Epithelial cell of esophagus (primary cell): ENCODE data around the gene SLC9A7.

Source experiments
- DNase-seq: peaks from one replicate; pipeline ENCODE4 v3.0.0; 2010; ENCODE audit warnings: low read depth
- H3K4me3 ChIP-seq: 2 replicates; pipeline ENCODE4 v1.5.1; 2011; ENCODE audit warnings: mild to moderate bottlenecking, low read length, control low read depth
- CTCF ChIP-seq: IDR thresholded peaks from 2 replicates; pipeline ENCODE4 v1.5.1; 2011; ENCODE audit warnings: low read depth, mild to moderate bottlenecking, low read length, control low read depth, inconsistent platforms; ENCODE audit not compliant: insufficient read depth; ENCODE audit errors: missing control alignments

SLC9A7 gene

GRCh38 chrX:46762963-46763362 lies 4.0 kb upstream of the SLC9A7 start:
- no peak for DNase-seq
- H3K4me3 ChIP-seq: no peak overlapping the region
- TF ChIP-seq CTCF: no peak

DNA sequence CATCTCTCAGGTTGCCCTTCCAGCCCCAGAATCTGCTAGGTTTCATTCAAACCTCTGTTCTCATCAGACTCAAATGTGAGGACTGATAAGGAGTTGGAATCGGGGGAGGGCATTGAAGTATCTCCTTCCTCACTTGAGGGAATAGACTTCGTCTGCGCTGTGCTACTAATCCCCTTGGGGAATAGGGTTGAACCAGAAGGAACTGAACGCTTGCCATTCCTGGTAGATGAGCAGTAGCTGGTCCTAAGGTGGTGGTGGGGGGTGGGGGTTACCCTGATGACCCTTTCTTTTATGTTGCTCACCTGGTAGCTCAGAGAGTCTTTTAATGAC lies 692 bp upstream of the SLC9A7 start:
- DNase-seq: no peak
- H3K4me3 ChIP-seq: peak overlapping the region; percentile 50

DNA sequence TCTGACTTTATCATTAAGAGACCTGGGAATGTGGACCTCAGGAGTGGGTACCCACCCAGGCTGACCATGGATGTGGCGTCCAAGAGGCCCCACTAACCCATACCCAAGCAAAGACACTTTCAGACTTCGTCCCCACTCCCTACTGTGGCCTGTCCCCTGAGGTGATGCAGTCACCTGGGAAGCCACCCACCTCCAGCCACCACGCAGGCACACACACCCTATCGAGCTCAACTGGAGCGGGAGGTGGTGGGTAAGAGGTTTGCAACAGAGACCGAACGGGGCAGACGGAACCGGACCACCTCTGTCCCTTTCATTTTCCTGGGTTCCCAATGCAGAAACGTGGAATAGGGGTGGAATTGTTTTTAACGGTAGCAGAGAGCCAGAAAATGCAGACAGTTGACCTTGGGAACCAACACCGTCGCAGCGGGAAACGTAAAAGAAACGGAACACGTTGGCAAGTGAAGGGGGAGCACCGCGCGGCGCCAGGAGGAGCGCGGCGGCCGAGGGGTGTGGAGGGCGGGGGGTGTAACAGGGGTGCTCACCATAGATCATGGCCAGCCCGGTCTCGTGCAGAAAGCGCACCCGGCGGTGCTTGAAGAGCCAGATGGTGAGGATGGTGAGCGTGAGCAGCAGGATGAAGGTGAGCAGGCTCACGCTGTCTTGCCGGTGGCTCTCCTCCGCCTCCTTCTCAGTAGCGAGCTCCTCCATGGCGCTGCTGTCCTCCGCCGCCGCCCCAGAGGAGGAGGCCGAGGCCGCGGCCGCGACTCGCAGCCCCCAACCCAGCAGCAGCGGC lies 559 bp downstream of the SLC9A7 start:
- peak overlapping the region; percentile 50 for H3K4me3 ChIP-seq
- peak; percentile 32 for DNase-seq
- TF ChIP-seq CTCF: no peak

More for the DNA sequence above, 692 bp upstream of the SLC9A7 start:
- TF ChIP-seq CTCF: no peak

DNA sequence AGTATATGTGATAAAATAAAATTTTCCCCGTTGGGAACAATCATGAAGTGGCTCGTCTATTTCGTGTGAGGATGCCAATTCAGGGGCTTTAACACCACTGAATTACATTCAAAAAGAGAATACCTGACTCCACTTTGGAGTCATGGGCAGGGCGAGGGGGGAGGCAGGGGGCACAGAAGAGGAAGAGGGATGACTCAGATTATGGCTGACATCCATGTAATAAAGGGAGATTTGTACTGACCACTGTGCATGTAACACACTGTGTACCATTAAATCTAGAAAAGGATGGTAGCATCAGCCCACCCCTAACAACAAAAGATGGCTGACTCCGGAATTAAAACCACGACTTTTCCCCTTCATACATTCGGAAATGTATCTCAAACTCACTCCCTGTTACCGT lies 1.3 kb downstream of the SLC9A7 start:
- no peak for DNase-seq
- TF ChIP-seq CTCF: no peak
- H3K4me3 ChIP-seq: no peak overlapping the region

GRCh38 chrX:46757052-46757451 lies 1.9 kb downstream of the SLC9A7 start:
- no peak for DNase-seq
- H3K4me3 ChIP-seq: no peak overlapping the region
- no peak for TF ChIP-seq CTCF

DNA sequence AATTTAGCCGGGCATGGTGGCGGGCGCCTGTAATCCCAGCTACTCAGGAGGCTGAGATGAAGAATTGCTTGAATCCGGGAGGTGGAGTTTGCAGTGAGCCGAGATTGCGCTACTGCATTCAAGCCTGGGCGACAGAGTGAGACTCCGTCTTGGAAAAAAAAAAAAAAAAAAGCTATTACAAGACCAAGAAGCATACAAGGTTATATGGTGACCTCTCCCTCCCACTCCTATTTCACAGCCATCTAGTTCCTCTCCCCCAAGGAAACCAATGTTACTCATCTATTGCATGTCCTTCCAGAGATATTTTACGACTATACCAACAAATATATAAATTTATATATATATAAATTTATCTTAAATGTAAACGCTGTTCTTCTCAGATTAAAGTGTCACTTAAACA lies 3.2 kb downstream of the SLC9A7 start:
- DNase-seq: no peak

More for the DNA sequence above, 3.2 kb downstream of the SLC9A7 start:
- no peak overlapping the region for H3K4me3 ChIP-seq
- no peak for TF ChIP-seq CTCF
